IPS DF 6.9 (cell line): Measurements from ENCODE around the gene OR13C8.
"Not testable (repeated sequence)": the region's sequence is repeated elsewhere in the genome, so short reads cannot be mapped to it uniquely, and the experiment has no call there.

Experiments used
- DNase-seq: peaks from one replicate; pipeline ENCODE4 v3.0.0-alpha.2; 2013; ENCODE audit warnings: low read depth, low spot score
- H3K27ac ChIP-seq: one replicate; pipeline ENCODE4 v1.5.1; 2013; ENCODE audit warnings: low read length, control low read depth
- H3K27me3 ChIP-seq: 2 replicates; pipeline ENCODE4 v1.6.1; 2013; ENCODE audit warnings: mild to moderate bottlenecking, low read length; ENCODE audit not compliant: control insufficient read depth, insufficient read depth
- H3K36me3 ChIP-seq: 2 replicates; pipeline ENCODE4 v1.6.1; 2013; ENCODE audit warnings: low read length; ENCODE audit not compliant: control insufficient read depth, insufficient read depth
- H3K4me1 ChIP-seq: 2 replicates; pipeline ENCODE4 v1.6.1; 2013; ENCODE audit warnings: low read length; ENCODE audit not compliant: control insufficient read depth, insufficient read depth
- H3K4me3 ChIP-seq: 2 replicates; pipeline ENCODE4 v1.5.1; 2013; ENCODE audit warnings: mild to moderate bottlenecking, low read length
- H3K9me3 ChIP-seq: 2 replicates; pipeline ENCODE4 v1.6.1; 2013; ENCODE audit warnings: low read length, inconsistent platforms; ENCODE audit not compliant: control insufficient read depth, insufficient read depth
- WGBS: extraction: QIAGEN DNeasy Blood & Tissue Kit; methylation state at CpG from one replicate; pipeline ENCODE4 v1.1.7; 2013; ENCODE audit warnings: mixed read lengths, missing lambda C conversion rate; ENCODE audit not compliant: insufficient read length, insufficient coverage; 5-methylcytosine and 5-hydroxymethylcytosine counted together

OR13C8 gene, protein sequence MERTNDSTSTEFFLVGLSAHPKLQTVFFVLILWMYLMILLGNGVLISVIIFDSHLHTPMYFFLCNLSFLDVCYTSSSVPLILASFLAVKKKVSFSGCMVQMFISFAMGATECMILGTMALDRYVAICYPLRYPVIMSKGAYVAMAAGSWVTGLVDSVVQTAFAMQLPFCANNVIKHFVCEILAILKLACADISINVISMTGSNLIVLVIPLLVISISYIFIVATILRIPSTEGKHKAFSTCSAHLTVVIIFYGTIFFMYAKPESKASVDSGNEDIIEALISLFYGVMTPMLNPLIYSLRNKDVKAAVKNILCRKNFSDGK

DNA sequence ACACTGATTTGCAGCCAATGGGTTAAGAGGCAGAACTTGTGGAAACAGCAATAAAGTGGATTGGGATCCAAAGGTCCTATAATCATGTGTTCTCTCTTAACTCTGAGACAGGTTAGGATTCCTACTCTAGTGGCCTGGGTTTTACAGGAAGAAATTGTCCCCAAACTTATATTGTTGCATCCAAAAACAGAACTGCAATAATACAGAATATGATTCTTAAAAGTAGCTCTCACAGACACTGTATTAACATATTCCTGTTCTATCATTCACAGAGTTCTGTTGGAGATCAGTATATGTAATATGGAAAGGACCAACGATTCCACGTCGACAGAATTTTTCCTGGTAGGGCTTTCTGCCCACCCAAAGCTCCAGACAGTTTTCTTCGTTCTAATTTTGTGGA lies at the start of gene OR13C8:
OR13C8 (plus strand) TSS at position 301 of the 400 bp plus-strand sequence; CDS start at position 301, 0 bp downstream.
- Histone ChIP-seq H3K27me3 (no peaks in the 10 kb centered on the region), H3K4me3 (no peak within 1 kb of the TSS), H3K9me3 (no peaks in the 10 kb centered on the region), H3K4me1 (no peaks in the 10 kb centered on the region), H3K27ac (no peak within 1 kb of the TSS), H3K36me3 (no peaks in the 10 kb centered on the region)
- WGBS: no CpG with 5 or more reads among the region's 4 CpGs
- no peak for DNase-seq

DNA sequence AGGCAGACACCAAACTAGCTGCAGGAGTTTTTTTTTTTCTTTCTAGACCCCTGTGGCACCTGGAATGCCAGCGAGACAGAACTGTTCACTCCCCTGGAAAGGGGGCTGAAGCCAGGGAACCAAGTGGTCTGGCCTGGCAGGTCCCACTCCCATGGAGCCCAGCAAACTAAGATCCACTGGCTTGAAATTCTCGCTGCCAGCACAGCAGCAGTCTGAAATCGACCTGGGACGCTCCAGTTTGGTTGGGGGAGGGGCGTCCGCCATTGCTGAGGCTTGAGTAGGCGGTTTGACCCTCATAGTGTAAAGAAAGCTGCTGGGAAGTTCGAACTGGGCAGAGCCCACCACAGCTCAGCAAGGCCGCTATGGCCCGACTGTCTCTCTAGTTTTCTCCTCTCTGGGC lies 48.7 kb upstream of the OR13C8 start:
- not testable (repeated sequence) for H3K4me1 ChIP-seq, H3K27ac ChIP-seq, H3K36me3 ChIP-seq, DNase-seq, H3K4me3 ChIP-seq, H3K27me3 ChIP-seq, H3K9me3 ChIP-seq
- WGBS: no CpG with 5 or more reads among the region's 10 CpGs

DNA sequence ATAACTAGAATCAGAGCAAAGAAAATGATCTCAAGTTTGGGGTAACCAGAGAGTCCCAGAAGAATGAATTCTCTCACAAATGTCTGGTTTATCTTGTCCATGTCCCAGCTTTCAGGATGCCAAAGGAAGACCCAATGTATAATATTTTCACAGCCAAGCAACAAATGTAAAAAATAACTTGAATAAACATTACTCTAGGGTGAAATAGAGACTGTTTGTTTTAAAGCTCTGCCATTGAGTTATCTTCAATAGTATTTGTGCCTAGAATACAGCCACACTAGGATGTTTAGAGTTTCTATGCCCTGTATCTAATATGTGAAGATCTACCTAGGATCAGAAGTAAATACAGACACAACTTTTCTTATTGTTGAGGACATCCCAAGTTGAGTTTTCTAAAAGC lies 41.9 kb upstream of the OR13C8 start, which contains the start of gene OR13C4:
OR13C4 (minus strand) TSS at position 101 of the 400 bp plus-strand sequence; CDS start at position 101, 0 bp downstream.
- Histone ChIP-seq H3K27me3 (no peaks in the 10 kb centered on the region), H3K9me3 (no peaks in the 10 kb centered on the region), H3K4me1 (no peaks in the 10 kb centered on the region), H3K27ac (no peak within 1 kb of the TSS), H3K4me3 (no peak within 1 kb of the TSS), H3K36me3 (no peaks in the 10 kb centered on the region)
- DNase-seq: no peak

DNA sequence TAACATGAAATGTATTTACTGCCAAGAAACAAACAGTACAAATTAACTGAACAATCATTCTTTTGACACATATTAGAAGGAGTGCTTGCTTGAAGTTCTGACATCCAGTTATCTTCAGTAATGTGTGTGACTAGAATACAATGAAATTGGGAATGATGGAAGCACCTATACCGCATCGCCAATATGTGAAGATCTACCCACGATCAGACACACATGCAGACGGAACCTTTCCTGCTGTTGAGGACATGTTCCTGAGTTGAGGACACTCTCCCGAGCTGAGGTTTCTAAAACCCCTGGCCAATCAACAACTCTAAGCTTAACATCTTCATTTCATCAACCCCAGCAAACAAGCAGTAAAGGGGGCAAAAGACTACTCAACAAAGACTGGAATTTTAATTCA lies 32.2 kb upstream of the OR13C8 start, which contains the start of gene OR13C3:
OR13C3 (minus strand) TSS at position 101 of the 400 bp plus-strand sequence. CDS start 133 bp downstream, outside the sequence.
- no peak within 1 kb of the TSS for H3K27ac ChIP-seq
- H3K4me3 ChIP-seq: no peak within 1 kb of the TSS
- no peaks in the 10 kb centered on the region for H3K36me3 ChIP-seq
- H3K27me3 ChIP-seq: no peaks in the 10 kb centered on the region
- H3K9me3 ChIP-seq: no peaks in the 10 kb centered on the region
- DNase-seq: no peak
- peaks cover 1% of the 10 kb centered on the region; the same call in 1 of the 2 replicates for H3K4me1 ChIP-seq
- WGBS: no CpG with 5 or more reads among the region's 5 CpGs

DNA sequence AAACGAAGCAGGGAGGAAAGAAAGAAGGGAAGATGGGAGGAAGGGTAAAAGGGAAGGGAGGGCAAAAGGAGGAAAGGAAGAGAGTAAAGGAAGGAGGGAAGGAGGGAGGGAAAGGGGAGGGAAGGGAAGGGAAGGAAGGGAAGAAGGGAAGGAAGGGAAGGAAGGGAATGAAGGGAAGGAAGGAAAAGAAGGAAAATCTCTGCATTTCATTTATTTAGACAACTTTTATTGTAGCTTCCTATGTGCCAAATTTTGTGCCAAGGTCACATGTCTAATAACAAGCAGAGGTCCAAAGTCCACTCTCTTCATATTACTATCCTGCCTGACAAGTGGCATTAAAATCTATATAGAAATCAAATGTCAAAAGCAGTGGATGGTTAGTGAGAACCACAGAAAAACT lies 29.7 kb upstream of the OR13C8 start:
- no peak overlapping the region for H3K27ac ChIP-seq
- no peaks in the 10 kb centered on the region for H3K4me1 ChIP-seq
- no CpG with 5 or more reads among the region's 1 CpG for WGBS
- no peak for DNase-seq
- H3K4me3 ChIP-seq: no peak overlapping the region
- H3K27me3 ChIP-seq: no peaks in the 10 kb centered on the region
- no peaks in the 10 kb centered on the region for H3K9me3 ChIP-seq
- no peaks in the 10 kb centered on the region for H3K36me3 ChIP-seq

DNA sequence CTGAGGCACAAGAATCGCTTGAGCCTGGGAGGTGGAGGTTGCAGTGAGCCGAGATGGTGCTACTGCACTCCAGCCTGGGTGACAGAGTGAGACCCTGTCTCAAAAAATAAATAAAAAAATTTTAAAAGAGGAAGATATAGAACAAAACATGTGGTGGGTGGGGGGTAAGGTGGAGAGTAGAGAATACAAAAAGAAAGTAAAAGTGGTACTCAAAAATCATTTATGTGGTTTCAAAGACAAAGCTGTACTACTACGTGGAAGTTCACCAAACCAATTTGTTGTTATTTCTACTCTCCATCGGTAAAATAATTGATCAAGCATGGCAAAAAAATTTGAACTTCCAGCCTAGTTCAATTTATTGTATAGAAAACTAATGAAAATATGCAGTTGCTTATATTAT lies 24.3 kb upstream of the OR13C8 start:
- Histone ChIP-seq H3K27me3 (no peaks in the 10 kb centered on the region), H3K36me3 (no peaks in the 10 kb centered on the region), H3K4me3 (no peak overlapping the region), H3K27ac (no peak overlapping the region), H3K9me3 (no peaks in the 10 kb centered on the region), H3K4me1 (no peaks in the 10 kb centered on the region)
- no peak for DNase-seq
- WGBS: no CpG with 5 or more reads among the region's 4 CpGs

DNA sequence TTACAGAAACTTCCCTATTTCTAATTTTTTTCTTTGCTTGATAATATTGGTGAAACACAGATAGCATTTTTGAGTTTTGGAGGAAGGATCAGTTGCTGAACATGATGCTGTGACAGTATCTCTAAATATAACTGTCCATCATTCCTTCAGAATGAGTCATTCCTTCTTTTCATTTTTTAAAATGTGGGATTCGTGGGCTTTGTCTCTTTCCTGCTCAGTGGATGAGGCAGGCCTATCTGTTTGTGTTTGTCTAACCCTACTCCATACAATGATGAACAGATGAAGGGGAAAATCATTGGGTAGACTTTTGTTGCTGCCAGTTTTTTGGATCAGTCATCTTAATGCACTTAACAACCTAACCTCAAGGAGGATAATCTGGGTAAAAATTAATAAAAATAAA lies 15.7 kb upstream of the OR13C8 start:
- H3K4me1 ChIP-seq: no peaks in the 10 kb centered on the region
- H3K4me3 ChIP-seq: no peak overlapping the region
- no peaks in the 10 kb centered on the region for H3K27me3 ChIP-seq
- no peak for DNase-seq
- H3K27ac ChIP-seq: no peak overlapping the region
- H3K9me3 ChIP-seq: no peaks in the 10 kb centered on the region
- WGBS: no CpG with 5 or more reads among the region's 1 CpG
- no peaks in the 10 kb centered on the region for H3K36me3 ChIP-seq

DNA sequence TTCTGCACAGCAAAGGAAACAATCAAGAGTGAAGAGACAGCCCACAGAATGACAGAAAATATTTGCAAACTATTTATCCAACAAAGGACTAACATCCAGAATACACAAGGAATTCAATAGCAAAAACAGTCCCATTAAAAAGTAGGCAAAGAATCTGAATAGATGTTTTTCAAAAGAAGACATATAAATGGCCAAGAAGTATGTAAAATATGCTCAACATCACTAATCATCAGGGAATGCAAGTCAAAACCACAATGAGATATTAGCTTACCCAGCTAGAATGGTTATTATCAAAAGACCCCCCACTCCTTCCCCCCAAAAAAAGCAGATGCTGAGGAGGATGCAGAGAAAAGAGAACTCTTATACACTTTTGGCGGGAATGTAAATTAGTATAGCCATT lies 13.4 kb upstream of the OR13C8 start:
- H3K4me3 ChIP-seq: no peak overlapping the region
- no peaks in the 10 kb centered on the region for H3K27me3 ChIP-seq
- H3K9me3 ChIP-seq: no peaks in the 10 kb centered on the region
- no peak overlapping the region for H3K27ac ChIP-seq
- no peaks in the 10 kb centered on the region for H3K36me3 ChIP-seq
- H3K4me1 ChIP-seq: no peaks in the 10 kb centered on the region
- WGBS: no CpG with 5 or more reads among the region's 1 CpG
- DNase-seq: no peak

DNA sequence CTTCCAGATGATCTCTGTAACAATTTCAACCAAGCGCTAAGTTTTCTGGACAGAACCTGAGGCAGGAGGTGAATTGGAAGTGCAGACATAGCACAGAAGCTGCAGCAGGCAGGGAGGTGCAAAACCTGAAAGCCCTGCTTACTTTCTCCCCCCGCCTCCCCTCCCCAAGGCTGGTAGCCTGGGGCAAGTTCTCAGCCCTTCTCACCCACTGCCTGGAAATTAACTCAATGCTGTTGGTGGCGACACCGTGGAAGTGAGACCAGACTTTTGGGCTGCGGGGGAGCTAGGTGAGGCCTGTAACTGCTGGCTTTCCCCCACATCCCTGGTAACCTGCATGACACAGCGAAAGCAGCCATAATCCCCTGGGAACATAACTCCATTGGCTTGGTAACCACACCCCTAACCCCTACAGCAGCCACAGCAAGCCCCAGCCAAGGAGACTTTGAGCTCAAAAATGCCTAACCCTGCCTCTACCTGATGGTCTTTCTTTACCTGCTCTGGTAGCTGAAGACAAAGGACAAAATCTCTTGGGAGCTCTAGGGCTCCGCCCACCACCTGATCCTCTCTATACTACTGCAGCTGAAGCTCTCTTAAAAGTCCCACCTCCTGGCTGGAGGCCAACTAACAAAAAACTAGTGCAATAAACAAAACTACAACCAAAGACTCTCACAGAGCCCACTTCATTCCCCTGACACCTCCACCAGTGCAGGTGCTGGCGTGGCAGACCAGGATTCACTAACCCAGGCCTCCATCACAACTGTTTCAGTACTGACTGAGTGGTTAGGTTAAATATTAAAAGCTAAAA lies 11.9 kb upstream of the OR13C8 start:
- Histone ChIP-seq H3K27me3 (no peaks in the 10 kb centered on the region), H3K4me1 (no peaks in the 10 kb centered on the region), H3K27ac (no peak overlapping the region), H3K36me3 (no peaks in the 10 kb centered on the region), H3K9me3 (no peaks in the 10 kb centered on the region), H3K4me3 (no peak overlapping the region)
- WGBS: no CpG with 5 or more reads among the region's 8 CpGs
- no peak for DNase-seq

DNA sequence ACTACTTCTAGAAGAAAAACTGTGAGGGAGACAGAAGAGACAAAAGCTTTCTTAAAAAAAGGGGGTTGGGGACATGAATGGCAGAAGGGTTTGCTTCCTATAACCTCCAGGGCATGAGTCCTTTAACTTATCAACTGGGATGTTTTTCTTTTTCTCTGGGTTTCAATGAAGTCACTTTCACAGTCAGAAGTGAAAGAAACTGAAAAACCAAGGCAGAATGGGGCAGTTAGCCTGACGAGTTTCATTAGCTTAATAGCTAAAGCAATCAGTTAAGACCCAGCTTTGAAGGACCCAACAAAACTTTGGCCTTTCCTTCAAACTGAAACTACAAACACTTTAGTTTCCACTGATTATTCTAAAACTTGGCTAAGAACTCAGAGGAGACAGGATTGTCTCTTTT lies 4.6 kb upstream of the OR13C8 start:
- Histone ChIP-seq H3K4me3 (no peak overlapping the region), H3K27ac (no peak overlapping the region), H3K36me3 (no peaks in the 10 kb centered on the region), H3K4me1 (no peaks in the 10 kb centered on the region), H3K27me3 (no peaks in the 10 kb centered on the region), H3K9me3 (no peaks in the 10 kb centered on the region)
- WGBS: no CpG with 5 or more reads among the region's 1 CpG
- no peak for DNase-seq
